C4-2B (cell line): ENCODE measurements around the gene ZNF578.
A peak's percentile ranks its signal among the peaks of the same experiment; 100 is the strongest.

Experiments
- ZFX ChIP-seq: fragments of 450-650 bp; IDR thresholded peaks from 2 replicates; pipeline ENCODE4 v1.6.1; 2017
- TF ChIP-seq, protein P1 (sequence below): fragments of 450-650 bp; conservative IDR thresholded peaks from 2 replicates; pipeline ENCODE4 v1.5.1; 2017; ENCODE audit warnings: mild to moderate bottlenecking

DNA sequence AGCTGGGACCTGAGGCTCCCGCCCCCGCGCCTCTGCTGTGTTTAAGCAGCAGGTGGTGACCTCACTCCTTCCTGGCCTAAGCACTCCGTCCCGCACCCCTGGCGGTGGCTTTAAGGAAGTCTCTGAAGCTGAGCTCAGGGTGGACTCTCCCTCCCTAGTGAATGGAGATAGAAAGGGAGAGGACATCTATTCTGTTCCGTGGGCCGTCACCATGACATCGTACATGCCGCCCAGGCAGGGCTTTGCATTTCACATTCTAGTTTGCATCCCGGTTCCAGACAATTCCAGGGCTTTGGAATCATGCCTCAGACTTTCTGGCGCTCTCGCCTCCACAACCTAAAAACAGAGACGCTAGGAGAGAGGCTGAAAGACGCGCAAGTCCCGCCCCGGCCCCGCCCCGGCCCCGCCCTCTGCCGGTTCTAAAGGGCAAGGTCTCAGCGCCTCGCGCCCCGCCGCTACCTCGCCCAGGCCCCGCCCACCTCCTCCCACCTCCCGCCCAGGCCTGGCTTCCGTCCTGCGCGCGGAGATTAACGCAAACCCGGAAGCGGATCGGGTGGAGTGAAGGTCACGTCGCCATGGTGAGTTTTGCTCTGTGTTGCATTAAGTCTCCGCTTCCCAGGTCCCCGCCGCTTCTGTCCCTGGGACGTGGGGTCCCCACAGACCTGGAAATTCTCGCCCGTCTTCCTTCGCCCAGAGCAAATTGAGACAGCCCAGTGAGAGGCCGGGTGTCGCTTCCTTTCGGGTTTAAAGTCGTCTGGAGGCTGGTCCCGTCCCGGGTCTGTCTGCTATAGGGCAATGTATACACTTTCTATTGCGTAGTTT is 74.0 kb downstream of the ZNF578 start, which contains the start of gene ZNF808:
- TF ChIP-seq, protein P1, sequence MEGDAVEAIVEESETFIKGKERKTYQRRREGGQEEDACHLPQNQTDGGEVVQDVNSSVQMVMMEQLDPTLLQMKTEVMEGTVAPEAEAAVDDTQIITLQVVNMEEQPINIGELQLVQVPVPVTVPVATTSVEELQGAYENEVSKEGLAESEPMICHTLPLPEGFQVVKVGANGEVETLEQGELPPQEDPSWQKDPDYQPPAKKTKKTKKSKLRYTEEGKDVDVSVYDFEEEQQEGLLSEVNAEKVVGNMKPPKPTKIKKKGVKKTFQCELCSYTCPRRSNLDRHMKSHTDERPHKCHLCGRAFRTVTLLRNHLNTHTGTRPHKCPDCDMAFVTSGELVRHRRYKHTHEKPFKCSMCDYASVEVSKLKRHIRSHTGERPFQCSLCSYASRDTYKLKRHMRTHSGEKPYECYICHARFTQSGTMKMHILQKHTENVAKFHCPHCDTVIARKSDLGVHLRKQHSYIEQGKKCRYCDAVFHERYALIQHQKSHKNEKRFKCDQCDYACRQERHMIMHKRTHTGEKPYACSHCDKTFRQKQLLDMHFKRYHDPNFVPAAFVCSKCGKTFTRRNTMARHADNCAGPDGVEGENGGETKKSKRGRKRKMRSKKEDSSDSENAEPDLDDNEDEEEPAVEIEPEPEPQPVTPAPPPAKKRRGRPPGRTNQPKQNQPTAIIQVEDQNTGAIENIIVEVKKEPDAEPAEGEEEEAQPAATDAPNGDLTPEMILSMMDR, result no peak; the same call in 1 of the 2 replicates
- TF ChIP-seq ZFX, result 0 out of 2 replicates have a peak, but pooled peaks have one; percentile 26
